A549 treated with ZK216348 at 1 μM for 4 hours (cell line): ENCODE data around the gene MNT. TPM values are rescaled to one million over a fixed set of nuclear protein-coding genes. Genes with fewer than 3 reads are reported as not detected.

Experiments
- total RNA-seq: library from RNA; stranded (reverse); fragments of 200-300 nt; extraction: Qiagen RNA extraction; gene quantifications from 5 replicates; pipeline ENCODE4 v1.2.3, GENCODE V29; 2022; ENCODE audit warnings: low read depth

MNT gene
- total RNA-seq, result 12.6 to 22.4 TPM (median 18.6 TPM) in 5 replicates

DNA sequence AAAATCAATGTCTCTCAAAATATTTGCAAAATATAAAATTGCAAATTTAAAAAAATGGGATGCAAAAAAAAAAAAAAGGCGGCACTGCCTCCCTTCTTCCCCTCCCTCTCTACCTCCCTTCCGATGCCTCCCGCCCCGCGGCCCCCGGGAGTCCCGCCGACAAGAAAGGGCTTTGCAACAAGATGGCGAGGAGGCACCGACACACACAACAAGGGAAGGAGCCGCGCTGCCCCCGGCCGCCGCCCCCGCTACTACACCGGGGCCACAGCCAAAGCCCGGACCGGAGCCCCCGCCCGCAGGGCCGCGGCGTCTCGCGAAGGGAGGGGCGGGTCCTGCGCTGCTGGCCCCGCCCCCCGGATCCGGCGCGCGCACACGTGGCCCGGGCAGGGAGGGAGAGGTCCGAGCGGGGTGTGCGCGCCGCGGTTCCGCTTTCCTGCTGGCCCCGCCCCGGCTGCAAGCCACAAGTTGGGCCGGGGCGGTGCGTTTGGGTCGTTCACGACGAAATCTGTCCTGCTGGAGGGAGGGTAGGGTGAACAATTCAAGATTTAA is at the start of gene MNT:
Gene MNT, minus strand, starts transcription at position 184 of the 549 bp plus-strand sequence. CDS start 348 bp downstream, outside the sequence.

GRCh38 chr17:2336852-2337543 is 63.9 kb downstream of the MNT start, which contains the start of gene SGSM2:
Gene SGSM2 (plus strand): TSS chr17:2337501. CDS start chr17:2337689, 188 bp downstream.

GRCh38 chr17:2336215-2336851 is 64.5 kb downstream of the MNT start, which contains the start of gene TSR1:
Gene TSR1 (minus strand): TSS chr17:2336457. CDS start chr17:2336427, 30 bp downstream.

Other genes starting within 250 kb of the MNT start
- 20.6 to 30.9 TPM (median 26.7 TPM) in 5 replicates for gene SMG6, start 97.3 kb downstream of the MNT start, total RNA-seq
- 6.8 to 11.0 TPM (median 9.6 TPM) in 5 replicates for gene SRR, start 97.1 kb downstream of the MNT start, total RNA-seq
- 56.9 to 71.7 TPM (median 61.5 TPM) in 5 replicates for gene TSR1, start 64.6 kb downstream of the MNT start, total RNA-seq
- gene SGSM2, start 63.6 kb downstream of the MNT start, total RNA-seq, result 26.7 to 49.5 TPM (median 42.3 TPM) in 5 replicates
- gene METTL16, start 110.8 kb upstream of the MNT start, total RNA-seq, result 29.6 to 37.0 TPM (median 33.5 TPM) in 5 replicates
- 160 to 220 TPM (median 191 TPM) in 5 replicates for gene PAFAH1B1, start 192.6 kb upstream of the MNT start, total RNA-seq